ENCODE results near the gene PLEKHA1.

GRCh38 chr10:122348935-122349361 is 25.6 kb upstream of the PLEKHA1 start:
- no peak for TF ChIP-seq CTCF (IDR thresholded peaks at IDR 0.05)
- no peak for TF ChIP-seq EZH2 (IDR thresholded peaks at IDR 0.05; ENCODE audit: borderline replicate concordance, insufficient read depth, low read depth, low read length, poor library complexity, severe bottlenecking)

All from B cell (primary cell).